Measurements from ENCODE around the gene CTBP2.

GRCh38 chr10:125158275-125158600 lies 2.1 kb downstream of the CTBP2 start:
- no peak for TF ChIP-seq ATF3 (CRISPR knock-in tag; conservative IDR thresholded peaks at IDR 0.05)
- no peak for TF ChIP-seq CTCF (IDR thresholded peaks at IDR 0.05)
- TF ChIP-seq SMAD3 (CRISPR knock-in tag; IDR thresholded peaks at IDR 0.05; ENCODE audit: borderline replicate concordance): no peak
- no peak for TF ChIP-seq E2F4 (CRISPR knock-in tag; IDR thresholded peaks at IDR 0.05; ENCODE audit: borderline replicate concordance, low read depth)
- TF ChIP-seq MLX (CRISPR knock-in tag; IDR thresholded peaks at IDR 0.05): no peak
- TF ChIP-seq SP1 (CRISPR knock-in tag; conservative IDR thresholded peaks at IDR 0.05): no peak
- no peak for TF ChIP-seq FOXJ3 (CRISPR knock-in tag; IDR thresholded peaks at IDR 0.05; ENCODE audit: borderline replicate concordance)
- TF ChIP-seq CREB1 (CRISPR knock-in tag; IDR thresholded peaks at IDR 0.05): no peak

All from WTC11 (cell line).